Right lobe of liver (tissue), 6 donors: Measurements from ENCODE around the gene ZNF740. TPM values are rescaled to one million over a fixed set of nuclear protein-coding genes. Genes with fewer than 3 reads are reported as not detected.
A peak's percentile ranks its signal among the peaks of the same experiment; 100 is the strongest.
"Not testable (repeated sequence)": the region's sequence is repeated elsewhere in the genome, so short reads cannot be mapped to it uniquely, and the experiment has no call there.

ENCODE experiments used
- ATAC-seq, 4 donors: fragments of 200-7000 bp; cut with Tn5 transposase; one replicate each; pipeline ENCODE4 v1.9.1; 2020; ENCODE audit warnings: mild to moderate bottlenecking in 4 of 4, moderate library complexity in 4 of 4
- DNase-seq, 3 donors: peaks; one replicate each; pipeline ENCODE4 v3.0.0-alpha.2; 2020
- H3K27ac ChIP-seq, 3 donors: fragments of 200-600 bp; one replicate each; pipeline ENCODE4 v1.8.0; 2022
- H3K27me3 ChIP-seq, 2 donors: fragments of 200-600 bp; one replicate each; pipeline ENCODE4 v1.8.0; 2022
- H3K36me3 ChIP-seq, 4 donors: fragments of 200-600 bp; sonication (generic) in 1 of 4; one replicate each; pipeline versions ENCODE4 v1.5.1 to v1.8.0; 2017 to 2022; ENCODE audit warnings: control low read depth in 1 of 4
- H3K4me1 ChIP-seq, 4 donors: fragments of 200-600 bp; sonication (generic) in 1 of 4; one replicate each; pipeline versions ENCODE4 v1.5.1 to v1.8.0; 2017 to 2022; ENCODE audit warnings: control low read depth in 1 of 4
- H3K4me3 ChIP-seq, 3 donors: fragments of 200-600 bp; one replicate each; pipeline ENCODE4 v1.8.0; 2022
- H3K9me3 ChIP-seq, 4 donors: fragments of 200-600 bp; sonication (generic) in 1 of 4; one replicate each; pipeline versions ENCODE4 v1.5.1 to v1.8.0; 2017 to 2022; ENCODE audit warnings: control low read depth in 1 of 4
- POLR2A ChIP-seq: fragments of 450-650 bp; IDR thresholded peaks from one replicate; pipeline ENCODE4 v1.6.1; 2017; ENCODE audit warnings: antibody characterized with exemption, mild to moderate bottlenecking
- WGBS: methylation state at CpG from one replicate; pipeline ENCODE4 v1.1.6; 2018; ENCODE audit warnings: low coverage, low lambda C conversion rate; ENCODE audit not compliant: insufficient coverage; ENCODE audit errors: missing lambda C conversion rate; 5-methylcytosine and 5-hydroxymethylcytosine counted together
- intact Hi-C, 2 donors: fragments of 100-400 bp; cut with DNase I; formaldehyde crosslinking; loops; one replicate each; pipeline versions ENCODE4 v1.11.2 to v1.14.1; 2022
- total RNA-seq, 6 experiments: library from RNA; depleted of rRNA in 2 of 6; stranded (reverse); fragments of >200 nt in 2 of 6; fragmentation: NEBNext Ultra II Directional in 3 of 6; extraction: Animal tissue kit (Norgen Biotek cat#: 25700) in 3 of 6; gene quantifications; one replicate each; pipeline versions ENCODE4 v1.1.0 to v1.2.4, GENCODE V29; 2016 to 2023
- TF ChIP-seq, protein P1 (sequence below), 4 donors: fragments of 200-600 bp in 3 of 4; fragments of 450-650 bp in 1 of 4; IDR thresholded peaks; one replicate each; pipeline versions ENCODE4 v1.5.1 to v1.8.0; 2016 to 2022; ENCODE audit warnings: antibody characterized with exemption in 4 of 4, mild to moderate bottlenecking in 2 of 4
- donor health status: DM: no; HTN: yes; CAD: no.
- donor health status: DM: no; HTN: no; CAD: no.
- donor health status: DM: no; HTN: no; CAD: no.
- donor health status: DM: no; HTN: yes; CAD: no.
- donor health status: DM: no; HTN: yes; CAD: no.

The ZNF740 gene
- total RNA-seq, 6 experiments from 2014 or later, result 5.5 to 24.4 (median 19.2) TPM

GRCh38 chr12:53161119-53161911 is 19.2 kb upstream of the ZNF740 start:
- WGBS, result 25% methylated on average over 2 of the region's 8 CpGs
- TF ChIP-seq, protein P1, sequence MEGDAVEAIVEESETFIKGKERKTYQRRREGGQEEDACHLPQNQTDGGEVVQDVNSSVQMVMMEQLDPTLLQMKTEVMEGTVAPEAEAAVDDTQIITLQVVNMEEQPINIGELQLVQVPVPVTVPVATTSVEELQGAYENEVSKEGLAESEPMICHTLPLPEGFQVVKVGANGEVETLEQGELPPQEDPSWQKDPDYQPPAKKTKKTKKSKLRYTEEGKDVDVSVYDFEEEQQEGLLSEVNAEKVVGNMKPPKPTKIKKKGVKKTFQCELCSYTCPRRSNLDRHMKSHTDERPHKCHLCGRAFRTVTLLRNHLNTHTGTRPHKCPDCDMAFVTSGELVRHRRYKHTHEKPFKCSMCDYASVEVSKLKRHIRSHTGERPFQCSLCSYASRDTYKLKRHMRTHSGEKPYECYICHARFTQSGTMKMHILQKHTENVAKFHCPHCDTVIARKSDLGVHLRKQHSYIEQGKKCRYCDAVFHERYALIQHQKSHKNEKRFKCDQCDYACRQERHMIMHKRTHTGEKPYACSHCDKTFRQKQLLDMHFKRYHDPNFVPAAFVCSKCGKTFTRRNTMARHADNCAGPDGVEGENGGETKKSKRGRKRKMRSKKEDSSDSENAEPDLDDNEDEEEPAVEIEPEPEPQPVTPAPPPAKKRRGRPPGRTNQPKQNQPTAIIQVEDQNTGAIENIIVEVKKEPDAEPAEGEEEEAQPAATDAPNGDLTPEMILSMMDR (IDR thresholded peaks at IDR 0.05), result no peak
- TF ChIP-seq POLR2A, result no peak
- DNase-seq (peak in 1 of 3 donors; percentile 65), ATAC-seq (peak in 3 of 4 donors; percentile 2 to 42 (median 11))
- H3K9me3 ChIP-seq, result no peaks in the 10 kb centered on the region
- peak overlapping the region in 1 of 3 donors; percentile 37 for H3K27ac ChIP-seq
- H3K36me3 ChIP-seq, result peaks cover 0 to 4% (median 0%) of the 10 kb centered on the region in 4 donors
- H3K4me3 ChIP-seq, result no peak overlapping the region
- no peaks in the 10 kb centered on the region for H3K27me3 ChIP-seq
- H3K4me1 ChIP-seq, result peaks cover 0 to 56% (median 23%) of the 10 kb centered on the region in 4 donors
- intact Hi-C loops, result loop anchor here in 1 of 2 donors (5.0 to 10.0 kb wide), 2 partner anchors 36 to 97 kb away; no protein-coding TSS in a partner anchor

GRCh38 chr12:53163008-53163407 is 17.5 kb upstream of the ZNF740 start:
- not testable (repeated sequence) for H3K27ac ChIP-seq, H3K9me3 ChIP-seq, DNase-seq, ATAC-seq, H3K4me3 ChIP-seq, H3K27me3 ChIP-seq, H3K36me3 ChIP-seq
- intact Hi-C loops, result loop anchor here in 1 of 2 donors (5.0 to 10.0 kb wide), 2 partner anchors 34 to 98 kb away; no protein-coding TSS in a partner anchor
- WGBS, result 100% methylated on average over 1 of the region's 2 CpGs
- H3K4me1 ChIP-seq, result peaks cover 0 to 45% (median 19%) of the 10 kb centered on the region in 4 donors

GRCh38 chr12:53166837-53167236 is 13.7 kb upstream of the ZNF740 start:
- H3K27ac ChIP-seq, result no peak overlapping the region
- ATAC-seq, result no peak
- H3K4me1 ChIP-seq, result peaks cover 0 to 43% (median 15%) of the 10 kb centered on the region in 4 donors
- H3K27me3 ChIP-seq, result no peaks in the 10 kb centered on the region
- no peaks in the 10 kb centered on the region for H3K9me3 ChIP-seq
- peaks cover 0 to 4% (median 0%) of the 10 kb centered on the region in 4 donors for H3K36me3 ChIP-seq
- TF ChIP-seq POLR2A, result no peak
- TF ChIP-seq, protein P1 (IDR thresholded peaks at IDR 0.05), result no peak
- intact Hi-C loops, result loop anchor here in 1 of 2 donors (10.0 kb wide), 1 partner anchor 102 kb away; no protein-coding TSS in a partner anchor
- no peak overlapping the region for H3K4me3 ChIP-seq
- DNase-seq, result no peak

DNA sequence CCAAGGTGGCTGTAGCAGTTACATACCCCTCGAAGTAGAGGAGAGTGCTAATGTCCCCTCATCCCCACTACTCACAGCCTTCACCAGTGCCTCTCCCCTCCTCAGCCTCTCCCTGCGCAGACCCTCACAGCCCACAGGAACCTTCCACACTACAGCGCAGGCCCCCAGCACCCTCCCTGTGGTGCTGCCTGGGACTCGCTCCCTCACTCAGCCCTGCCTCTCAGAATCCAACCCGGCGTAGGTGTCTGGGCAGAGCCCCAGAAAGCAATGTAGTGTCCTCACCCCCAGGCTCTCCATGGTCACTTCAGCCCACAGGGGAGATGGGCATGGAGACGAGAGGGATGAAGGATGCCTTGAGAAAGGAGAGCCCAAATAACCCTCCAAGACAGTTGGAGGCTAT is 10.9 kb upstream of the ZNF740 start:
- DNase-seq (no peak), ATAC-seq (peak; percentile 40 to 59 (median 45))
- Histone ChIP-seq H3K9me3 (no peaks in the 10 kb centered on the region), H3K4me1 (peaks cover 0 to 53% (median 15%) of the 10 kb centered on the region in 4 donors), H3K27me3 (no peaks in the 10 kb centered on the region), H3K36me3 (no peaks in the 10 kb centered on the region), H3K4me3 (peak overlapping the region; percentile 41 to 56 (median 49)), H3K27ac (peak overlapping the region; percentile 43 to 75 (median 60))
- intact Hi-C loops, result loop anchor here in 1 of 2 donors (10.0 kb wide), 1 partner anchor 105 kb away; no protein-coding TSS in a partner anchor
- WGBS, result 42% methylated on average over 3 of the region's 7 CpGs
- TF ChIP-seq, protein P1 (IDR thresholded peaks at IDR 0.05), result no peak
- no peak for TF ChIP-seq POLR2A

DNA sequence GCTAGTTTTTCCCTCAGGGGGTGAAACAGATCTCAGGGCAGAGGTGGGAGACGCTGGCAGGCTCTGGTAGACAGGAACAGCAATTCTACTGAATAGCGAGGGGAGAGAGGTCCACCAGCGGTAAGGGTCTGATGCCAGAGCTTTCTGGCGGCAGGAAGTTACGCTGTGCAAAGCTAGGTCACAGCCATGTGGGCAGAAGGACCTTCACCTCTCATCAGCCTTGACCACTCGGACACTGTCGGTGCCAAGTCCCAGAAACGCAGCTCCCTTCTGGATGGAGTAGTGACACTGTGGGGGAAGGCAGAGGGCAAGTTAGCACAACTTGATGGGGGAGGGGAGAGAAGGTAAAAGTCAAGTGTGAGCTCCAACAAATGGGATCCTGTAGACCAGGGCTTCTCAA is 10.3 kb upstream of the ZNF740 start:
- DNase-seq (peak; percentile 75 to 92 (median 88)), ATAC-seq (peak; percentile 64 to 82 (median 70))
- Histone ChIP-seq H3K27ac (peak overlapping the region; percentile 43 to 75 (median 60)), H3K27me3 (no peaks in the 10 kb centered on the region), H3K4me3 (peak overlapping the region; percentile 41 to 56 (median 49)), H3K9me3 (no peaks in the 10 kb centered on the region), H3K4me1 (peaks cover 0 to 57% (median 17%) of the 10 kb centered on the region in 4 donors), H3K36me3 (no peaks in the 10 kb centered on the region)
- intact Hi-C loops, result no loop called here
- peak; percentile 85 for TF ChIP-seq POLR2A
- TF ChIP-seq, protein P1 (IDR thresholded peaks at IDR 0.05), result no peak
- 45% methylated on average over 7 of the region's 8 CpGs for WGBS
